GM10266 (cell line): Measurements from ENCODE around the gene NUP188.

Experiments used
- DNase-seq: peaks from one replicate; pipeline ENCODE4 v3.0.0; 2012; ENCODE audit errors: extremely low spot score
- TF ChIP-seq, protein P1 (sequence below): IDR thresholded peaks from 2 replicates; pipeline ENCODE4 v1.5.1; 2012; ENCODE audit warnings: mild to moderate bottlenecking, low read depth; ENCODE audit not compliant: control insufficient read depth, insufficient read depth; ENCODE audit errors: missing control alignments

Gene NUP188

DNA sequence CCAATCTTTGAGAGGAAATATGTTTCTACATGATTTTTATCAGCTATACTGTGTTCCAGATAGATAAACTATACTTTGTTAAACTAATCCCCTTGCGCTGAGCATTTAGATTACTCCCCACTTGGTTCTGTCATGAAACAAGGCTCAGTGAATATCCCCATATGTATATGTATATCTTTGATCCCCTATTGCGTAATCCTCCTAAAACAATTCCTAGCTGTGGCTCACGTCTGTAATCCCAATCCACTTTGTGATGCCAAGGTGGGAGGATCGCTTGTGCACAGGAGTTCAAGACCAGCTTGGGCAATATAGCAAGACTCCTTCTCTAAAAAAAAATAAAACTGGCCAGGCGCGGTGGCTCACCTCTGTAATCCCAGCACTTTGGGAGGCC, 24.0 kb upstream of the NUP188 start:
- TF ChIP-seq, protein P1, sequence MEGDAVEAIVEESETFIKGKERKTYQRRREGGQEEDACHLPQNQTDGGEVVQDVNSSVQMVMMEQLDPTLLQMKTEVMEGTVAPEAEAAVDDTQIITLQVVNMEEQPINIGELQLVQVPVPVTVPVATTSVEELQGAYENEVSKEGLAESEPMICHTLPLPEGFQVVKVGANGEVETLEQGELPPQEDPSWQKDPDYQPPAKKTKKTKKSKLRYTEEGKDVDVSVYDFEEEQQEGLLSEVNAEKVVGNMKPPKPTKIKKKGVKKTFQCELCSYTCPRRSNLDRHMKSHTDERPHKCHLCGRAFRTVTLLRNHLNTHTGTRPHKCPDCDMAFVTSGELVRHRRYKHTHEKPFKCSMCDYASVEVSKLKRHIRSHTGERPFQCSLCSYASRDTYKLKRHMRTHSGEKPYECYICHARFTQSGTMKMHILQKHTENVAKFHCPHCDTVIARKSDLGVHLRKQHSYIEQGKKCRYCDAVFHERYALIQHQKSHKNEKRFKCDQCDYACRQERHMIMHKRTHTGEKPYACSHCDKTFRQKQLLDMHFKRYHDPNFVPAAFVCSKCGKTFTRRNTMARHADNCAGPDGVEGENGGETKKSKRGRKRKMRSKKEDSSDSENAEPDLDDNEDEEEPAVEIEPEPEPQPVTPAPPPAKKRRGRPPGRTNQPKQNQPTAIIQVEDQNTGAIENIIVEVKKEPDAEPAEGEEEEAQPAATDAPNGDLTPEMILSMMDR = no peak
- no peak for DNase-seq

DNA sequence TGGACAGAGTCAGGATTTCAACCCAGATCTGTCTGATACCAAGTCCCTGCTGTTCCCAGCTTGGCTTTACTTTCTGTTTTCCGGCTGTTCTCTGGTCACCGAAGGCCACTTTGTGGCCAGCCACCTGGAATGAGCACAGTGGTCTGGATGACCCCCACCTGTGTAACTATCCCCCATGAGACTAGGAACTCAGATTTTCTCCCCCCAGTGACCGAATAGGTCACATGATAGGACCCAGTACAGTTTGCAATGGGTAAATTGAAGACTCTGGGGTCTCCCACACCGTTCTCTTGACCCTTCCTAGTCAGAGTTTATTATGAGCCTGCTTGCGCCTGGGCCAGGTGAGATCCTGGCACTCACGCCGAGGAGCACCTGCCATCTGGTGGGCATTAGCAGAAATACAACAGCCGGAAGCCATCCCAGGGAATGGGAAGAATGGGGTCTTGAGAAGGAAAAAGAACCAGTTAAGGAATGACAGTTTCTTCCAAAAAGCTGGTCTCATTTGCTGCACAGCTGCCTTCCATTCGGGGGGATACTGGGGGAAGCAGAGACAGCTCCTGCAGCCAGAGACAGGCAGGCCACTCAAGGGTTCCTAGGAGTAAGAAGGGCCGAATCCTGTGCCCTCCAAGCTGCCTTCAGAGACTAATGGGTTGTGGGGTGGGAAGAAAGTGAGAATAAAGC, 19.6 kb upstream of the NUP188 start:
- peak; percentile 76 for DNase-seq
- TF ChIP-seq, protein P1 = peak; percentile 91

DNA sequence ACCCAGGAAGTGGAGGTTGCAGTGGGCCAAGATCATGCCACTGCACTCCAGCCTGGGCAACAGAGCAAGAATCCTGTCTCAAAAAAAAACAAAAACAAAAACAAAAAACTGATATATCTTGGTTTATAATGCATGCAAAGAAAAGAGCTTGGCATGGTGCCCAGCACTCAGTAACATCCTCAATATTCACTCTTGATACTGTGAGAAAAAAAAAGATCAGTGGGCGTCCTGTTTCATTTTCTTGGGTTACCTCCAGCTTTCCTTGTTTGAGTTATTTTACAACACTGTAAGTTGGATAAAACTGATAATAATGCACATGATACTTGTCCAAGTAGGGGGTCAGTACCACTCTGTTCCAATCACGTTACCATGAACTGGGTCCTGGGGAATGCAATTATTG, 18.9 kb upstream of the NUP188 start:
- no peak for DNase-seq
- TF ChIP-seq, protein P1 = no peak

DNA sequence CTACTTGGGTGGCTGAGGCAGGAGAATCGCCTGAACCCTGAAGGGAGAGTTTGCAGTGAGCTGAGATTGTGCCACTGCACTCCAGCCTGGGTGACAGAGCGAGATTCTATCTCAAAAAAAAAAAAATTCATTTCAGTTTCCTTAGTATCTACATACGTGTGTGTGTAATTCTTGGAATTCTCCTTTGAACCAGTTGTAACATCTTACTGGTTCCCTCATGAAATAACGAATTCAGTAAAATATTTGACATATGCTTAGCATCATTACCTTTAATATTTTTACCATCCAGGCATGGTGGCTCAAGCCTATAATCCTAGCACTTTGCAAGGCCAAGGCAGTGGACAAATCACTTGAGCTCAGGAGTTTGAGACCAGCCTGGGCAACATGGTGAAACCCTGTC, 17.9 kb upstream of the NUP188 start:
- TF ChIP-seq, protein P1 = no peak

DNA sequence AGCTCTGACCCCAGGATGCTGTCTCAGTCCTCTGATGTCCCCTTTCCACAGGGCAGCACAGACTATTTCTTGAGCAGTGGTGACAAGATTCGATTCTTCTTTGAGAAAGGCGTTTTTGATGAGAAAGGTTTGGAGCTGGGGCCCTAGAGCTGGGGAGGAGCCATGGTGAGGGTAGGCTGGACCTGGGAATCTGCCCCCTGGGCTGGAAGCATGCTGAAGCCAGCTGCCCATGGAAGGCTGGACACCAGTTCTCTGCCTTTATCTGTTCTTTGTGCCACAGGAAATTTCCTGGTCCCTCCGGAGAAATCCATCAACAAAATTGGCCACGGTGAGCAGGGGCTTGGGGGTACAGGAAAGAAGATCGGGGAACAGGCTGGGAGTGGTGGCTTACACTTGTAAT, 13.8 kb upstream of the NUP188 start:
- no peak for DNase-seq
- TF ChIP-seq, protein P1 = no peak

More for the DNA sequence above, 17.9 kb upstream of the NUP188 start:
- no peak for DNase-seq

DNA sequence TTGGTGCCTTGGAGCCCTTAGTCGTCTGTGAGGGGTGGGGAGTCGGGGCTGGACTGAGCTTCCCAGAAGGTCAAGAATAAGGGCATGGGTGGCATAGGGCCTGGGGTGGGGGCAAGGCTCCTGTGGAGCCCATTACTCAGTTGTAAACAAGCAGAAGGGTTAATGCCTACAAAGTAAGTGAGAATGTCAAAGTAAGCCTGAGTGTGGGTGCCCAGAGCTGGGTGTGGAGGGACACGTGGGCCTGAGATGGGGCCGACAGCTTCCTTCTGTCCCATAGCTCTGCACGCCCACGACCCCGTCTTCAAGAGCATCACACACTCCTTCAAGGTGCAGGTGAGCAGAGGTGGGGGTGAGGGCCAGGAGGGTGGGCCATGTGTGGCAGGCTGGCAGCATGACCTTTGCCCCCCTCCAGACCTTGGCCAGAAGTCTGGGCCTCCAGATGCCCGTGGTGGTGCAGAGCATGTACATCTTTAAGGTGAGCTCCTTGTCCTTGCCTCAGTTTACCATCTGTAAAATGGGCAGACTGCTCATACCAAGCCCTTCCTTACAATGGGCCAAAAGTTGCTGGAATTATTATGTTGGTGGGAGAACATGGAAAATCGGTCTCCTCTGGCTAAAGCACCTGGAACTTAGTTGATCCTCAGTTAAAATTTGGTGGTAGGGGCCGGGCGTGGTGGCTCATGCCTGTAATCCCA, 11.2 kb upstream of the NUP188 start:
- DNase-seq = no peak
- TF ChIP-seq, protein P1 = no peak

DNA sequence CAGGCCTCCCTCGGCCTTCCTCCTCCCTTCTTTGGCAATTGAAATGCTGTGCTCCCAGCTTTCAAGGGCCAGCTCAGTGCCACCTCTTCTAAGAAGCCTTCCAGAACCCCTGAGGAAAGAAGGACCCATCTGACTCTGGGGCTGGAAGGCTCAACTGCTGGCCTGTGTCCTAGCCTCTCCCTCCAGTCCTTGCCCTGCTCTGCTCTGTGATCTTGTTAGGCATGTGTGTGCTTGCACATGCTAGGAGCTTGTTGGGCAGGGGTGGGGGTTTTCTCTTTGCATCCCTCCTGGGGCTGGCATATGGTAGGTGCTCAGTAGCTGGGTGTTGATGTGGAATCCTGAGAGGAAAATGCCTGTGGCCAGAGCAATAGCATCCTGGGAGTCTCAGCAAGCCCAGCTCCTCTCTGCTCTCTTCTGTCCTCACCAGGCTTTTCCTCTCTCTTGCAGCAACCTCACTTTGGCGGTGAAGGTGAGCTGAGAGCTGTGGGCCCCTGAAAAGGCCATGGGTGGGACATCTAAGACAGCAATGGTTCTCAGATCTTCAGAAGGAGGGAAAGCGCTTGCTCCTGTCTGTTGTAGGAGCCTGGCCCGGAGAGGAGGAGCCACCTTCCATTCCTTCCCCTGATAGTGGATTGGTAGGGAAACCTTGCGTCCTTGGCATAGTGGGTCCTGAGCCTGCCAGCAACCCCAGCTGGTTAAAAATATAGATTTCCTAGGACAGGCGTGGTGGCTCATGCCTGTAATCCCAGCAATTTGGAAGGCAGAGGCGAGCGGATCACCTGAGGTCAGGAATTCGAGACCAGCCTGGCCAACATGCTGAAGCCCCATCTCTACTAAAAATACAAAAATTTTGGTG, 10.0 kb upstream of the NUP188 start:
- DNase-seq = no peak
- TF ChIP-seq, protein P1 = no peak
